Measurements from ENCODE around the gene MAP3K21.

GRCh38 chr1:233409540-233409939 lies 82.0 kb downstream of the MAP3K21 start:
- TF ChIP-seq POLR2A (IDR thresholded peaks at IDR 0.05) (no peak), CTCF (IDR thresholded peaks at IDR 0.05) (no peak)
